Endothelial cell of umbilical vein (primary cell): ENCODE data around the gene TRIM14. TPM values are rescaled to one million over a fixed set of nuclear protein-coding genes. Genes with fewer than 3 reads are reported as not detected.

ENCODE experiments used
- BruUV-seq: library from RNA; stranded (reverse); fragments of 400-500 nt; replicated peaks from 2 replicates; lab custom pipeline; 2021; lab: Mats Ljungman, UMichigan
- CTCF ChIA-PET: fragments of 300-600, 350-600 bp; sonication (Branson Sonifier 250); formaldehyde crosslinking; loops from one replicate; lab custom pipeline; 2021; ENCODE audit warnings: antibody characterized with exemption, inconsistent platforms; lab: Charles Lee
- POLR2A ChIA-PET: fragments of 300-600, 350-600 bp; sonication (Branson Sonifier 250); formaldehyde crosslinking; loops from one replicate; lab custom pipeline; 2021; ENCODE audit warnings: antibody characterized with exemption, inconsistent platforms; lab: Charles Lee
- DNase-seq: peaks from one replicate; pipeline ENCODE4 v3.0.0-alpha.2; 2011; ENCODE audit warnings: low read depth, low spot score
- FAIRE-seq: peaks from 2 replicates; lab custom pipeline; 2011; peaks lifted over from hg19 to GRCh38; lab: Jason Lieb, UNC
- H2AFZ ChIP-seq: 2 replicates; pipeline ENCODE4 v1.6.0; 2012; ENCODE audit warnings: low read depth, low read length, control low read depth, inconsistent platforms
- H3K27ac ChIP-seq: 2 replicates; pipeline ENCODE4 v1.5.1; 2011; ENCODE audit warnings: low read depth, mild to moderate bottlenecking, control low read depth, low read length, moderate library complexity; ENCODE audit not compliant: insufficient read depth
- H3K27me3 ChIP-seq, 2 experiments: 2 replicates each; pipeline versions ENCODE4 v1.6.0 to v1.6.1; 2011; ENCODE audit warnings: low read length in 2 of 2, mixed read lengths in 1 of 2; ENCODE audit not compliant: control insufficient read depth in 2 of 2, insufficient read depth in 2 of 2
- H3K36me3 ChIP-seq, 2 experiments: 2 replicates in 1 of 2; 3 replicates in 1 of 2; pipeline ENCODE4 v1.5.1; 2011; ENCODE audit warnings: low read length in 2 of 2, mild to moderate bottlenecking in 1 of 2, moderate library complexity in 1 of 2; ENCODE audit not compliant: control insufficient read depth in 2 of 2, insufficient read depth in 2 of 2; ENCODE audit errors: extremely low read depth in 1 of 2
- H3K4me1 ChIP-seq: 3 replicates; pipeline ENCODE4 v1.5.1; 2011; ENCODE audit warnings: mild to moderate bottlenecking, low read length; ENCODE audit not compliant: control insufficient read depth, insufficient read depth; ENCODE audit errors: extremely low read depth
- H3K4me2 ChIP-seq: 2 replicates; pipeline ENCODE4 v1.6.1; 2011; ENCODE audit warnings: low read length, control low read depth, mixed read lengths; ENCODE audit not compliant: insufficient read depth
- H3K4me3 ChIP-seq, 3 experiments: fragments of 200-600 bp in 1 of 3; sonication (generic), shearing (Covaris generic) in 1 of 3; replicated peaks in 1 of 3; 2 replicates each; pipeline ENCODE4 v1.5.1; 2011 to 2016; ENCODE audit warnings: control low read depth in 3 of 3, low read length in 3 of 3, mild to moderate bottlenecking in 2 of 3, inconsistent platforms in 1 of 3, low read depth in 1 of 3, moderate library complexity in 1 of 3; ENCODE audit not compliant: insufficient read depth in 1 of 3
- H3K79me2 ChIP-seq: 2 replicates; pipeline ENCODE4 v1.6.0; 2012; ENCODE audit warnings: low read length, inconsistent platforms; ENCODE audit not compliant: control insufficient read depth, insufficient read depth
- H3K9ac ChIP-seq: replicated peaks from 2 replicates; pipeline ENCODE3; 2011; ENCODE audit warnings: low read length, control low read depth; ENCODE audit not compliant: insufficient read depth; ENCODE audit errors: extremely low read depth
- H3K9me1 ChIP-seq: replicated peaks from 3 replicates; pipeline ENCODE4 v1.6.0; 2011; ENCODE audit warnings: mild to moderate bottlenecking, low read length; ENCODE audit not compliant: control insufficient read depth, insufficient read depth; ENCODE audit errors: extremely low read depth
- H3K9me3 ChIP-seq: replicated peaks from 2 replicates; pipeline ENCODE4 v1.5.1; 2012; ENCODE audit warnings: low read length, inconsistent platforms; ENCODE audit not compliant: control insufficient read depth, insufficient read depth
- H4K20me1 ChIP-seq: replicated peaks from 2 replicates; pipeline ENCODE3; 2011; ENCODE audit warnings: mild to moderate bottlenecking, low read length; ENCODE audit not compliant: control insufficient read depth, insufficient read depth; ENCODE audit errors: extremely low read depth
- CTCF ChIP-seq, 2 donors: IDR thresholded peaks; 1 replicate in 1 of 2; 2 replicates in 1 of 2; pipeline ENCODE4 v1.5.1; 2011; ENCODE audit warnings: low read length in 2 of 2, mild to moderate bottlenecking in 2 of 2, moderate library complexity in 2 of 2, control low read depth in 1 of 2, inconsistent platforms in 1 of 2, low read depth in 1 of 2; ENCODE audit not compliant: insufficient read depth in 1 of 2; ENCODE audit errors: extremely low read depth in 1 of 2
- EZH2 ChIP-seq: IDR thresholded peaks from 2 replicates; pipeline ENCODE4 v1.6.1; 2012; ENCODE audit warnings: borderline replicate concordance, low read depth, mild to moderate bottlenecking, moderate library complexity, low read length, inconsistent platforms; ENCODE audit not compliant: severe bottlenecking
- FOS ChIP-seq: IDR thresholded peaks from 2 replicates; pipeline ENCODE4 v1.6.1; 2011; ENCODE audit warnings: mild to moderate bottlenecking, low read length, moderate library complexity, borderline replicate concordance; ENCODE audit not compliant: insufficient read depth
- GATA2 ChIP-seq: IDR thresholded peaks from 2 replicates; pipeline ENCODE4 v1.7.0; 2011; ENCODE audit warnings: low read depth, mild to moderate bottlenecking, moderate library complexity, mixed read lengths, low read length; ENCODE audit not compliant: insufficient read length, insufficient read depth
- JUN ChIP-seq: IDR thresholded peaks from 2 replicates; pipeline ENCODE4 v1.6.1; 2011; ENCODE audit warnings: borderline replicate concordance, low read depth; ENCODE audit not compliant: insufficient read length, insufficient read depth
- MYC ChIP-seq: IDR thresholded peaks from one replicate; pipeline ENCODE4 v1.6.1; 2011; ENCODE audit warnings: mild to moderate bottlenecking, low read depth, low read length
- POLR2A ChIP-seq: IDR thresholded peaks from 2 replicates; pipeline ENCODE4 v1.6.1; 2012; ENCODE audit warnings: low read depth, mild to moderate bottlenecking, control low read depth, low read length
- POLR2AphosphoS5 ChIP-seq: IDR thresholded peaks from 2 replicates; pipeline ENCODE4 v1.6.1; 2012; ENCODE audit warnings: low read depth, mild to moderate bottlenecking, control low read depth, low read length, moderate library complexity; ENCODE audit not compliant: insufficient read depth
- dilution Hi-C: fragments of 300-500 bp; cut with MboI; formaldehyde crosslinking; loops from one replicate; pipeline ENCODE4 v1.15.0; 2019; ENCODE audit warnings: low sequenced_read_pairs; ENCODE audit not compliant: extremely low pct_ligation_motif_present
- intact Hi-C: fragments of 100-400 bp; cut with micrococcal nuclease; formaldehyde crosslinking; loops from one replicate; pipeline ENCODE4 v1.10.0; 2022
- polyA plus RNA-seq, 4 experiments: library from polyadenylated mRNA; depleted of rRNA in 3 of 4; stranded (reverse) in 3 of 4; unstranded in 1 of 4; fragments of >200 nt; gene quantifications; 2 replicates each; pipeline versions ENCODE4 v1.2.1 to v1.2.3, GENCODE V29; 2011 to 2012; ENCODE audit warnings: missing spikeins in 1 of 4
- total RNA-seq: library from RNA; stranded (reverse); gene quantifications from 2 replicates; pipeline ENCODE4 v1.2.3, GENCODE V29; 2021
- TF ChIP-seq, protein P1 (sequence below): IDR thresholded peaks from 2 replicates; pipeline ENCODE4 v1.6.1; 2011; ENCODE audit not compliant: insufficient read depth, insufficient read length

TRIM14 gene
- total and polyA plus RNA-seq, 2 donors (not counting 3 experiments of a cell fraction or from before 2014, with no cell fraction given), result 4.8 to 10.7 TPM

GRCh38 chr9:98087420-98088354 lies 31.3 kb downstream of the TRIM14 start:
- no peaks in the 10 kb centered on the region for H3K9me1 ChIP-seq
- DNase-seq, result peak; percentile 76
- H3K9ac ChIP-seq, result no peak overlapping the region
- no peak for FAIRE-seq
- no peak overlapping the region for H3K27ac ChIP-seq
- intact Hi-C loops (loop anchor here (2.0 kb wide), 1 partner anchor 169 kb away; no protein-coding TSS in a partner anchor), dilution Hi-C loops (no loop called here)
- peak overlapping the region in 2 of 3 experiments; percentile 24 to 42 for H3K4me3 ChIP-seq
- H3K79me2 ChIP-seq, result no peaks in the 10 kb centered on the region
- peak overlapping the region; percentile 31 for H3K4me2 ChIP-seq
- POLR2A ChIA-PET, result no interaction called here
- H2AFZ ChIP-seq, result peak overlapping the region; percentile 38
- H3K4me1 ChIP-seq, result peaks cover 3% of the 10 kb centered on the region
- TF ChIP-seq POLR2A (no peak), EZH2 (peak; percentile 33), POLR2AphosphoS5 (peak; percentile 72), MYC (no peak)
- TF ChIP-seq, protein P1, sequence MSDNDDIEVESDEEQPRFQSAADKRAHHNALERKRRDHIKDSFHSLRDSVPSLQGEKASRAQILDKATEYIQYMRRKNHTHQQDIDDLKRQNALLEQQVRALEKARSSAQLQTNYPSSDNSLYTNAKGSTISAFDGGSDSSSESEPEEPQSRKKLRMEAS, result peak; percentile 38
- CTCF ChIA-PET, result interaction anchor here (1.4 kb wide), 1 partner anchor 31 kb away, joined by 3 read pairs; no protein-coding TSS in a partner anchor
- H3K9me3 ChIP-seq, result no peaks in the 10 kb centered on the region
- peaks cover 0 to 7% of the 10 kb centered on the region in 2 experiments for H3K36me3 ChIP-seq
- no peaks in the 10 kb centered on the region for H4K20me1 ChIP-seq
- no TSS peak for BruUV-seq
- no peaks in the 10 kb centered on the region for H3K27me3 ChIP-seq

GRCh38 chr9:98086461-98086860 lies 32.6 kb downstream of the TRIM14 start:
- no peak overlapping the region for H3K9ac ChIP-seq
- TF ChIP-seq FOS (no peak), EZH2 (no peak), POLR2AphosphoS5 (no peak), GATA2 (no peak), MYC (no peak), JUN (no peak), CTCF (IDR thresholded peaks at IDR 0.05; ENCODE audit: extremely low read depth in 1 of 2, insufficient read depth in 1 of 2, low read depth in 1 of 2, low read length in 2 of 2) (no peak), POLR2A (no peak)
- TF ChIP-seq, protein P1, result no peak
- intact Hi-C loops, result loop anchor here (2.0 kb wide), 1 partner anchor 170 kb away; no protein-coding TSS in a partner anchor
- H3K27me3 ChIP-seq, result no peaks in the 10 kb centered on the region
- ChIA-PET POLR2A (no interaction called here), CTCF (interaction anchor here (1.3 to 1.5 kb wide), 2 partner anchors 12 to 83 kb away, joined by 3 to 5 read pairs; no protein-coding TSS in a partner anchor)
- FAIRE-seq (no peak), DNase-seq (no peak)
- no peak overlapping the region for H2AFZ ChIP-seq
- peaks cover 3 to 10% of the 10 kb centered on the region in 2 experiments for H3K36me3 ChIP-seq
- H3K27ac ChIP-seq, result no peak overlapping the region
- H3K4me2 ChIP-seq, result no peak overlapping the region
- no peaks in the 10 kb centered on the region for H3K79me2 ChIP-seq
- H3K4me3 ChIP-seq, result no peak overlapping the region
- H3K4me1 ChIP-seq, result peaks cover 7% of the 10 kb centered on the region
- no TSS peak for BruUV-seq
- H3K9me1 ChIP-seq, result no peaks in the 10 kb centered on the region
- no peaks in the 10 kb centered on the region for H4K20me1 ChIP-seq
- H3K9me3 ChIP-seq, result no peaks in the 10 kb centered on the region
- dilution Hi-C loops, result no loop called here
